ENCODE data around the gene CALHM3. TPM values are rescaled to one million over a fixed set of nuclear protein-coding genes. Genes with fewer than 3 reads are reported as not detected.

CALHM3 gene
- polyA plus RNA-seq, 1 of the 3 experiments (the other 2 are of a cell fraction) = not detected

- TF ChIP-seq REST (IDR thresholded peaks at IDR 0.05; ENCODE audit: low read depth, low read length) = no peak
- TF ChIP-seq, protein P1, sequence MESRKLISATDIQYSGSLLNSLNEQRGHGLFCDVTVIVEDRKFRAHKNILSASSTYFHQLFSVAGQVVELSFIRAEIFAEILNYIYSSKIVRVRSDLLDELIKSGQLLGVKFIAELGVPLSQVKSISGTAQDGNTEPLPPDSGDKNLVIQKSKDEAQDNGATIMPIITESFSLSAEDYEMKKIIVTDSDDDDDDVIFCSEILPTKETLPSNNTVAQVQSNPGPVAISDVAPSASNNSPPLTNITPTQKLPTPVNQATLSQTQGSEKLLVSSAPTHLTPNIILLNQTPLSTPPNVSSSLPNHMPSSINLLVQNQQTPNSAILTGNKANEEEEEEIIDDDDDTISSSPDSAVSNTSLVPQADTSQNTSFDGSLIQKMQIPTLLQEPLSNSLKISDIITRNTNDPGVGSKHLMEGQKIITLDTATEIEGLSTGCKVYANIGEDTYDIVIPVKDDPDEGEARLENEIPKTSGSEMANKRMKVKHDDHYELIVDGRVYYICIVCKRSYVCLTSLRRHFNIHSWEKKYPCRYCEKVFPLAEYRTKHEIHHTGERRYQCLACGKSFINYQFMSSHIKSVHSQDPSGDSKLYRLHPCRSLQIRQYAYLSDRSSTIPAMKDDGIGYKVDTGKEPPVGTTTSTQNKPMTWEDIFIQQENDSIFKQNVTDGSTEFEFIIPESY (IDR thresholded peaks at IDR 0.05; ENCODE audit: borderline replicate concordance, low read depth) = no peak
- no peak for TF ChIP-seq GATA2 (CRISPR knock-in tag; IDR thresholded peaks at IDR 0.05)
- no peak for TF ChIP-seq POLR2AphosphoS5 (IDR thresholded peaks at IDR 0.05; ENCODE audit: low read depth, low read length)
- TF ChIP-seq FOSL2 (IDR thresholded peaks at IDR 0.05; ENCODE audit: borderline replicate concordance, low read depth) = no peak
- no peak for TF ChIP-seq IRF3 (IDR thresholded peaks at IDR 0.05; ENCODE audit: low read depth, low read length)
- TF ChIP-seq PBX3 (IDR thresholded peaks at IDR 0.05) = no peak
These were observed 11.9 kb upstream of the CALHM3 start (continued) for GRCh38 chr10:103490986-103491314.

GRCh38 chr10:103487410-103487708, 8.3 kb upstream of the CALHM3 start:
- H4K20me1 ChIP-seq (ENCODE audit: insufficient read depth) = no peaks in the 10 kb centered on the region
- H3K79me2 ChIP-seq (ENCODE audit: insufficient read depth) = no peaks in the 10 kb centered on the region
- no peaks in the 10 kb centered on the region for H3K36me3 ChIP-seq (replicated peaks in 1 of 2; ENCODE audit: control insufficient read depth in 1 of 2, insufficient read depth in 2 of 2, low read length in 1 of 2)
- H3K4me2 ChIP-seq = no peak overlapping the region
- no peaks in the 10 kb centered on the region for H3K27me3 ChIP-seq (ENCODE audit: insufficient read depth)
- WGBS (ENCODE audit: low lambda C conversion rate) = 83% methylated on average over 2 of the region's 2 CpGs
- no peak for DNase-seq
- CTCF ChIA-PET = interaction anchor here (2.6 to 6.0 kb wide), 4 partner anchors 16 to 78 kb away, joined by 15 to 83 read pairs (median 18); no protein-coding TSS in a partner anchor
- no peak overlapping the region for H3K9ac ChIP-seq
- no peak overlapping the region for H3K4me3 ChIP-seq (ENCODE audit: low read depth in 2 of 2, low read length in 1 of 2)
- H3K9me2 ChIP-seq = no peaks in the 10 kb centered on the region
- no peak overlapping the region for H2AFZ ChIP-seq (ENCODE audit: low read depth)
- POLR2A ChIA-PET = no interaction called here
- peaks cover 0 to 11% of the 10 kb centered on the region in 2 experiments; a peak in 2 of 4 replicates for H3K4me1 ChIP-seq (ENCODE audit: control insufficient read depth in 1 of 2, insufficient read depth in 2 of 2, low read depth in 1 of 2, low read length in 1 of 2)
- H3F3A ChIP-seq (replicated peaks; ENCODE audit: insufficient read depth) = peaks cover 10% of the 10 kb centered on the region
- no peaks in the 10 kb centered on the region for H3K9me3 ChIP-seq
- H3K27ac ChIP-seq (ENCODE audit: low read depth in 2 of 2, low read length in 1 of 2) = no peak overlapping the region
- TF ChIP-seq USF2 (IDR thresholded peaks at IDR 0.05; ENCODE audit: borderline replicate concordance, low read depth, low read length) (no peak), GABPA (IDR thresholded peaks at IDR 0.05; ENCODE audit: low read depth) (no peak), MAX (IDR thresholded peaks at IDR 0.05; ENCODE audit: low read depth) (no peak), FOXM1 (IDR thresholded peaks at IDR 0.05; ENCODE audit: low read depth) (no peak), PBX3 (IDR thresholded peaks at IDR 0.05) (no peak), RXRA (IDR thresholded peaks at IDR 0.05; ENCODE audit: borderline replicate concordance, low read depth) (no peak), EP300 (IDR thresholded peaks at IDR 0.05; ENCODE audit: borderline replicate concordance in 1 of 2, low read depth in 1 of 2, low read length in 1 of 2) (no peak), MEF2A (IDR thresholded peaks at IDR 0.05; ENCODE audit: borderline replicate concordance, low read depth) (no peak), IRF3 (IDR thresholded peaks at IDR 0.05; ENCODE audit: low read depth, low read length) (no peak), JUND (IDR thresholded peaks at IDR 0.05) (no peak), FOXJ3 (CRISPR knock-in tag; IDR thresholded peaks at IDR 0.05) (no peak), EZH2phosphoT487 (IDR thresholded peaks at IDR 0.05; ENCODE audit: borderline replicate concordance, low read depth) (no peak), GATA2 (CRISPR knock-in tag; IDR thresholded peaks at IDR 0.05) (no peak)
